ENCODE data around the gene RAB6D.

DNA sequence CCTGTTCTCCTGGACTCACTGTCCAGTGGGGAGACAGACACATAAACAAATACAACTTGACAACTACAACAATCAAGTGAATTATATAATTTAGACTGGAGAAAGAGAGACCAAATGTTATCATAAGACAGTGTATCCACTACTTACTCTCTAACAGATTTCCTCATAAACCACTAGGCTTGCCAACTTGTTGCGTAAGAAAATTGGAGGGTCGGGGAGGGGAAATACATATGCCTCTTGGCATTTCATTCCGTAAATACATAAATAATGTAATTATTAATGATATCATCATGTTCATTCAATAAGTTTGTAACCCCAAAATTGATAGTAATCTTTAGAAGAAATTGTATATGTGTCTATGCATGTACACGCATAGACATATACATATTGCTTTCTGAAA lies 14.9 kb downstream of the RAB6D start:
- no peak for TF ChIP-seq POLR2A (IDR thresholded peaks at IDR 0.05)
- TF ChIP-seq, protein P1, sequence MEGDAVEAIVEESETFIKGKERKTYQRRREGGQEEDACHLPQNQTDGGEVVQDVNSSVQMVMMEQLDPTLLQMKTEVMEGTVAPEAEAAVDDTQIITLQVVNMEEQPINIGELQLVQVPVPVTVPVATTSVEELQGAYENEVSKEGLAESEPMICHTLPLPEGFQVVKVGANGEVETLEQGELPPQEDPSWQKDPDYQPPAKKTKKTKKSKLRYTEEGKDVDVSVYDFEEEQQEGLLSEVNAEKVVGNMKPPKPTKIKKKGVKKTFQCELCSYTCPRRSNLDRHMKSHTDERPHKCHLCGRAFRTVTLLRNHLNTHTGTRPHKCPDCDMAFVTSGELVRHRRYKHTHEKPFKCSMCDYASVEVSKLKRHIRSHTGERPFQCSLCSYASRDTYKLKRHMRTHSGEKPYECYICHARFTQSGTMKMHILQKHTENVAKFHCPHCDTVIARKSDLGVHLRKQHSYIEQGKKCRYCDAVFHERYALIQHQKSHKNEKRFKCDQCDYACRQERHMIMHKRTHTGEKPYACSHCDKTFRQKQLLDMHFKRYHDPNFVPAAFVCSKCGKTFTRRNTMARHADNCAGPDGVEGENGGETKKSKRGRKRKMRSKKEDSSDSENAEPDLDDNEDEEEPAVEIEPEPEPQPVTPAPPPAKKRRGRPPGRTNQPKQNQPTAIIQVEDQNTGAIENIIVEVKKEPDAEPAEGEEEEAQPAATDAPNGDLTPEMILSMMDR (IDR thresholded peaks at IDR 0.05) = no peak
